Keratinocyte (primary cell): ENCODE data around the gene ACTL9. TPM values are rescaled to one million over a fixed set of nuclear protein-coding genes. Genes with fewer than 3 reads are reported as not detected.

Experiments
- DNase-seq: peaks from one replicate; pipeline ENCODE4 v3.0.0-alpha.2; 2011; ENCODE audit warnings: low read depth, missing footprints, low spot score
- FAIRE-seq: peaks from 2 replicates; lab custom pipeline; 2011; peaks lifted over from hg19 to GRCh38; lab: Jason Lieb, UNC
- H2AFZ ChIP-seq: 2 replicates; pipeline ENCODE4 v1.6.0; 2012; ENCODE audit warnings: low read length, control low read depth, inconsistent platforms; ENCODE audit not compliant: control insufficient read depth
- H3K27ac ChIP-seq: 2 replicates; pipeline ENCODE4 v1.5.1; 2011; ENCODE audit warnings: low read length; ENCODE audit not compliant: control insufficient read depth, insufficient read depth
- H3K27me3 ChIP-seq: 3 replicates; pipeline ENCODE4 v1.6.0; 2011; ENCODE audit warnings: low read length; ENCODE audit not compliant: control insufficient read depth, insufficient read depth; ENCODE audit errors: extremely low read depth
- H3K36me3 ChIP-seq, 2 experiments: 2 replicates in 1 of 2; 3 replicates in 1 of 2; pipeline ENCODE4 v1.5.1; 2011; ENCODE audit warnings: low read length in 2 of 2, mild to moderate bottlenecking in 1 of 2; ENCODE audit not compliant: control insufficient read depth in 2 of 2, insufficient read depth in 2 of 2; ENCODE audit errors: extremely low read depth in 1 of 2
- H3K4me1 ChIP-seq: 3 replicates; pipeline ENCODE4 v1.5.1; 2011; ENCODE audit warnings: low read length; ENCODE audit not compliant: control insufficient read depth, insufficient read depth; ENCODE audit errors: extremely low read depth
- H3K4me2 ChIP-seq: 3 replicates; pipeline ENCODE4 v1.6.0; 2011; ENCODE audit warnings: low read depth, low read length; ENCODE audit not compliant: control insufficient read depth, insufficient read depth; ENCODE audit errors: extremely low read depth
- H3K4me3 ChIP-seq, 3 experiments: fragments of 200-600 bp in 1 of 3; sonication (generic) in 1 of 3; 2 replicates in 2 of 3; 3 replicates in 1 of 3; pipeline ENCODE4 v1.5.1; 2011 to 2016; ENCODE audit warnings: low read length in 3 of 3, mild to moderate bottlenecking in 3 of 3, control low read depth in 2 of 3, inconsistent platforms in 1 of 3, low read depth in 1 of 3, mixed read lengths in 1 of 3, mixed run types in 1 of 3, moderate library complexity in 1 of 3; ENCODE audit not compliant: control insufficient read depth in 2 of 3, insufficient read depth in 2 of 3; ENCODE audit errors: extremely low read depth in 1 of 3
- H3K79me2 ChIP-seq: 2 replicates; pipeline ENCODE4 v1.6.0; 2012; ENCODE audit warnings: low read length; ENCODE audit not compliant: control insufficient read depth, insufficient read depth
- H3K9ac ChIP-seq: 3 replicates; pipeline ENCODE4 v1.6.0; 2011; ENCODE audit warnings: low read length; ENCODE audit not compliant: control insufficient read depth, insufficient read depth; ENCODE audit errors: extremely low read depth
- H3K9me1 ChIP-seq: 3 replicates; pipeline ENCODE4 v1.6.0; 2011; ENCODE audit warnings: low read length; ENCODE audit not compliant: control insufficient read depth, insufficient read depth; ENCODE audit errors: extremely low read depth
- H3K9me3 ChIP-seq: 2 replicates; pipeline ENCODE4 v1.5.1; 2012; ENCODE audit warnings: low read depth, low read length; ENCODE audit not compliant: control insufficient read depth
- H4K20me1 ChIP-seq: 3 replicates; pipeline ENCODE4 v1.6.0; 2011; ENCODE audit warnings: low read length; ENCODE audit not compliant: control insufficient read depth, insufficient read depth; ENCODE audit errors: extremely low read depth
- CTCF ChIP-seq, 3 experiments: IDR thresholded peaks in 1 of 3; conservative IDR thresholded peaks in 1 of 3; optimal IDR thresholded peaks in 1 of 3; 2 replicates in 2 of 3; 3 replicates in 1 of 3; pipeline versions ENCODE3 to v1.5.1; 2011; ENCODE audit warnings: low read length in 3 of 3, mild to moderate bottlenecking in 3 of 3, moderate library complexity in 2 of 3, control low read depth in 1 of 3, inconsistent platforms in 1 of 3; ENCODE audit not compliant: insufficient read depth in 2 of 3; ENCODE audit errors: extremely low read depth in 1 of 3
- EZH2 ChIP-seq: IDR thresholded peaks from one replicate; pipeline ENCODE4 v1.6.1; 2012; ENCODE audit warnings: inconsistent platforms, mild to moderate bottlenecking, low read length, moderate library complexity
- dilution Hi-C: fragments of 300-500 bp; cut with MboI; formaldehyde crosslinking; loops from one replicate; pipeline ENCODE4 v1.7.0; 2020; ENCODE audit warnings: low sequenced_read_pairs; ENCODE audit not compliant: extremely low pct_ligation_motif_present
- polyA plus RNA-seq, 5 experiments: library from polyadenylated mRNA; depleted of rRNA in 3 of 5; stranded (reverse) in 3 of 5; stranded (forward) in 1 of 5; unstranded in 1 of 5; fragments of >200 nt; gene quantifications; 1 replicate in 1 of 5; 2 replicates in 3 of 5; 3 replicates in 1 of 5; pipeline versions ENCODE4 v1.2.1 to v1.2.3, GENCODE V29; 2011 to 2012; ENCODE audit warnings: missing spikeins in 2 of 5, low read depth in 1 of 5, low replicate concordance in 1 of 5

ACTL9 gene
- polyA plus RNA-seq, 1 donor (not counting 4 experiments of a cell fraction or from before 2014, with no cell fraction given), result not detected

- H3K27ac ChIP-seq, result no peak overlapping the region
- H3K9me1 ChIP-seq, result no peaks in the 10 kb centered on the region
- H3K27me3 ChIP-seq, result no peaks in the 10 kb centered on the region
- no peak overlapping the region for H2AFZ ChIP-seq
- no peak overlapping the region for H3K4me2 ChIP-seq
- TF ChIP-seq EZH2 (no peak), CTCF (optimal IDR thresholded peaks at IDR 0.05 in 1 of 3, IDR thresholded peaks at IDR 0.05 in 1 of 3, conservative IDR thresholded peaks at IDR 0.05 in 1 of 3; ENCODE audit: extremely low read depth in 1 of 3, insufficient read depth in 2 of 3, low read length in 3 of 3) (no peak)
- H3K9ac ChIP-seq, result no peak overlapping the region
- no peaks in the 10 kb centered on the region for H4K20me1 ChIP-seq
- H3K79me2 ChIP-seq, result no peaks in the 10 kb centered on the region
- no peak overlapping the region for H3K4me3 ChIP-seq
- peaks cover 2% of the 10 kb centered on the region for H3K9me3 ChIP-seq
- H3K36me3 ChIP-seq, result no peaks in the 10 kb centered on the region
- dilution Hi-C loops, result no loop called here
- FAIRE-seq (no peak), DNase-seq (no peak)
- H3K4me1 ChIP-seq, result no peaks in the 10 kb centered on the region
Observed at GRCh38 chr19:8648240-8648639, 50.4 kb downstream of the ACTL9 start.

Other genes with a start within 250 kb of the ACTL9 start
- not detected in 3 replicates for gene PRAM1, start 196.2 kb downstream of the ACTL9 start, polyA plus RNA-seq
- 1.9 to 6.0 TPM (median 2.5 TPM) in 3 replicates for gene ZNF414, start 184.6 kb downstream of the ACTL9 start, polyA plus RNA-seq
- 0.08 to 0.14 TPM (median 0.08 TPM) in 3 replicates for gene MYO1F, start 121.4 kb downstream of the ACTL9 start, polyA plus RNA-seq
- not detected in 3 replicates for gene ADAMTS10, start 88.1 kb downstream of the ACTL9 start, polyA plus RNA-seq
- not detected in 3 replicates for gene NFILZ, start 68.2 kb downstream of the ACTL9 start, polyA plus RNA-seq
- not detected in 3 replicates for gene OR2Z1, start 22.8 kb upstream of the ACTL9 start, polyA plus RNA-seq
- gene ZNF558, start 133.5 kb upstream of the ACTL9 start, polyA plus RNA-seq, result 12.2 to 19.7 TPM (median 17.1 TPM) in 3 replicates
- not detected in 3 replicates for gene MBD3L1, start 133.6 kb upstream of the ACTL9 start, polyA plus RNA-seq